H9 (cell line): ENCODE results near the gene SCUBE3. TPM values are rescaled to one million over a fixed set of nuclear protein-coding genes. Genes with fewer than 3 reads are reported as not detected.

ENCODE experiments used
- DNase-seq: peaks from one replicate; pipeline ENCODE4 v3.0.0-alpha.2; 2017
- H2AFZ ChIP-seq: one replicate; pipeline ENCODE4 v1.6.1; 2013; ENCODE audit warnings: mild to moderate bottlenecking, low read length, control low read depth, moderate library complexity
- H2AK5ac ChIP-seq: 2 replicates; pipeline ENCODE4 v1.6.1; 2013; ENCODE audit warnings: low read length, control low read depth, mixed read lengths; ENCODE audit not compliant: insufficient read length
- H2BK120ac ChIP-seq: one replicate; pipeline ENCODE4 v1.6.1; 2013; ENCODE audit warnings: low read depth, mild to moderate bottlenecking, low read length, control low read depth, inconsistent platforms; ENCODE audit not compliant: poor library complexity, severe bottlenecking
- H2BK12ac ChIP-seq: 2 replicates; pipeline ENCODE4 v1.6.1; 2013; ENCODE audit warnings: low read length, control low read depth, mixed read lengths, low read depth; ENCODE audit not compliant: insufficient read length
- H2BK15ac ChIP-seq: 2 replicates; pipeline ENCODE4 v1.6.1; 2013; ENCODE audit warnings: low read depth, low read length, control low read depth
- H2BK20ac ChIP-seq: one replicate; pipeline ENCODE4 v1.6.1; 2013; ENCODE audit warnings: low read depth, mild to moderate bottlenecking, low read length, control low read depth, inconsistent platforms; ENCODE audit not compliant: poor library complexity, severe bottlenecking
- H2BK5ac ChIP-seq: 2 replicates; pipeline ENCODE4 v1.6.1; 2013; ENCODE audit warnings: low read length, control low read depth, mixed read lengths; ENCODE audit not compliant: insufficient read length
- H3K14ac ChIP-seq: 2 replicates; pipeline ENCODE4 v1.6.1; 2013; ENCODE audit warnings: low read length, control low read depth; ENCODE audit not compliant: insufficient read depth
- H3K18ac ChIP-seq: 2 replicates; pipeline ENCODE4 v1.6.1; 2013; ENCODE audit warnings: low read depth, mild to moderate bottlenecking, mixed read lengths, low read length, control low read depth; ENCODE audit not compliant: insufficient read length
- H3K23ac ChIP-seq: 2 replicates; pipeline ENCODE4 v1.6.1; 2013; ENCODE audit warnings: low read length, control low read depth, mixed read lengths, low read depth; ENCODE audit not compliant: insufficient read length
- H3K23me2 ChIP-seq: 2 replicates; pipeline ENCODE4 v1.6.1; 2013; ENCODE audit warnings: low read depth, mild to moderate bottlenecking, mixed read lengths, low read length, control low read depth; ENCODE audit not compliant: insufficient read length, poor library complexity, severe bottlenecking
- H3K27ac ChIP-seq: 2 replicates; pipeline ENCODE4 v1.5.1; 2013; ENCODE audit warnings: low read length, control low read depth, mixed read lengths, low read depth; ENCODE audit not compliant: insufficient read length
- H3K27me3 ChIP-seq: 2 replicates; pipeline ENCODE4 v1.6.1; 2013; ENCODE audit warnings: low read length, control low read depth, inconsistent platforms; ENCODE audit not compliant: insufficient read depth
- H3K4ac ChIP-seq: 2 replicates; pipeline ENCODE4 v1.6.1; 2013; ENCODE audit warnings: low read depth, mild to moderate bottlenecking, control low read depth, inconsistent platforms, low read length, moderate library complexity
- H3K4me1 ChIP-seq: 2 replicates; pipeline ENCODE4 v1.6.1; 2013; ENCODE audit warnings: low read length, control low read depth, inconsistent platforms; ENCODE audit not compliant: insufficient read depth
- H3K4me2 ChIP-seq: 2 replicates; pipeline ENCODE4 v1.6.1; 2013; ENCODE audit warnings: low read length, control low read depth, mixed read lengths; ENCODE audit not compliant: insufficient read length, insufficient read depth
- H3K56ac ChIP-seq: 2 replicates; pipeline ENCODE4 v1.6.1; 2013; ENCODE audit warnings: low read depth, mild to moderate bottlenecking, mixed read lengths, low read length, control low read depth; ENCODE audit not compliant: insufficient read length
- H3K79me1 ChIP-seq: 2 replicates; pipeline ENCODE4 v1.6.1; 2013; ENCODE audit warnings: low read depth, mild to moderate bottlenecking, moderate library complexity, low read length, control low read depth, inconsistent platforms; ENCODE audit not compliant: insufficient read depth, poor library complexity, severe bottlenecking
- H3K79me2 ChIP-seq: 2 replicates; pipeline ENCODE4 v1.6.1; 2013; ENCODE audit warnings: low read length, control low read depth, inconsistent platforms; ENCODE audit not compliant: insufficient read depth
- H3K9ac ChIP-seq: 2 replicates; pipeline ENCODE4 v1.6.1; 2013; ENCODE audit warnings: low read length, control low read depth, mixed read lengths; ENCODE audit not compliant: insufficient read length; ENCODE audit errors: extremely low read depth
- H3K9me3 ChIP-seq: one replicate; pipeline ENCODE4 v1.6.1; 2013; ENCODE audit warnings: low read depth, low read length, inconsistent platforms; ENCODE audit not compliant: control insufficient read depth
- H3T11ph ChIP-seq: one replicate; pipeline ENCODE4 v1.6.1; 2013; ENCODE audit warnings: mild to moderate bottlenecking, low read length, control low read depth, inconsistent platforms
- H4K20me1 ChIP-seq: one replicate; pipeline ENCODE4 v1.6.1; 2013; ENCODE audit not compliant: control insufficient read depth, insufficient read length, insufficient read depth
- H4K5ac ChIP-seq: 2 replicates; pipeline ENCODE4 v1.6.1; 2013; ENCODE audit warnings: low read depth, mild to moderate bottlenecking, mixed read lengths, low read length, control low read depth; ENCODE audit not compliant: insufficient read length
- H4K8ac ChIP-seq: replicated peaks from 2 replicates; pipeline ENCODE4 v1.6.1; 2013; ENCODE audit warnings: low read length, control low read depth, mixed read lengths, low read depth; ENCODE audit not compliant: insufficient read length
- H4K91ac ChIP-seq: 2 replicates; pipeline ENCODE4 v1.6.1; 2013; ENCODE audit warnings: low read depth, mild to moderate bottlenecking, moderate library complexity, mixed read lengths, low read length, control low read depth; ENCODE audit not compliant: insufficient read length
- H3K27ac Mint-ChIP-seq, 3 experiments: 2 replicates in 2 of 3; 3 replicates in 1 of 3; pipeline ENCODE4 v1.8.0; 2020 to 2021; ENCODE audit warnings: mixed read lengths in 3 of 3, mild to moderate bottlenecking in 1 of 3, moderate library complexity in 1 of 3
- H3K27me3 Mint-ChIP-seq: 2 replicates; pipeline ENCODE4 v1.8.0; 2021; ENCODE audit warnings: low read depth, mild to moderate bottlenecking, moderate library complexity, mixed read lengths
- H3K36me3 Mint-ChIP-seq, 3 experiments: 2 replicates in 2 of 3; 3 replicates in 1 of 3; pipeline ENCODE4 v1.8.0; 2020 to 2021; ENCODE audit warnings: low read depth in 3 of 3, mixed read lengths in 3 of 3; ENCODE audit not compliant: insufficient read depth in 1 of 3
- H3K4me1 Mint-ChIP-seq, 2 experiments: 2 replicates each; pipeline ENCODE4 v1.8.0; 2020; ENCODE audit warnings: mixed read lengths in 2 of 2
- H3K4me3 Mint-ChIP-seq, 2 experiments: 2 replicates in 1 of 2; 3 replicates in 1 of 2; pipeline ENCODE4 v1.8.0; 2020 to 2021; ENCODE audit warnings: mild to moderate bottlenecking in 2 of 2, mixed read lengths in 2 of 2, moderate library complexity in 1 of 2
- H3K9me3 Mint-ChIP-seq, 2 experiments: 2 replicates in 1 of 2; 3 replicates in 1 of 2; pipeline ENCODE4 v1.8.0; 2020; ENCODE audit warnings: mild to moderate bottlenecking in 2 of 2, mixed read lengths in 2 of 2, moderate library complexity in 1 of 2
- WGBS: extraction: QIAGEN DNeasy Blood & Tissue Kit; methylation state at CpG from one replicate; pipeline ENCODE4 v1.1.7; 2013; ENCODE audit warnings: missing lambda C conversion rate, low lambda C conversion rate, mixed read lengths; ENCODE audit not compliant: insufficient read length; ENCODE audit errors: extremely low coverage; 5-methylcytosine and 5-hydroxymethylcytosine counted together
- total RNA-seq: library from RNA; stranded (reverse); gene quantifications from 2 replicates; pipeline ENCODE4 v1.2.1, GENCODE V29; 2021
- TF ChIP-seq, protein P1 (sequence below): fragments of 200-600 bp; sonication (generic); conservative IDR thresholded peaks from 3 replicates; pipeline ENCODE4 v1.8.0; 2021; ENCODE audit warnings: antibody characterized with exemption, mild to moderate bottlenecking

SCUBE3 gene
- total RNA-seq, 1 experiment from 2014 or later, result 2.7 TPM

DNA sequence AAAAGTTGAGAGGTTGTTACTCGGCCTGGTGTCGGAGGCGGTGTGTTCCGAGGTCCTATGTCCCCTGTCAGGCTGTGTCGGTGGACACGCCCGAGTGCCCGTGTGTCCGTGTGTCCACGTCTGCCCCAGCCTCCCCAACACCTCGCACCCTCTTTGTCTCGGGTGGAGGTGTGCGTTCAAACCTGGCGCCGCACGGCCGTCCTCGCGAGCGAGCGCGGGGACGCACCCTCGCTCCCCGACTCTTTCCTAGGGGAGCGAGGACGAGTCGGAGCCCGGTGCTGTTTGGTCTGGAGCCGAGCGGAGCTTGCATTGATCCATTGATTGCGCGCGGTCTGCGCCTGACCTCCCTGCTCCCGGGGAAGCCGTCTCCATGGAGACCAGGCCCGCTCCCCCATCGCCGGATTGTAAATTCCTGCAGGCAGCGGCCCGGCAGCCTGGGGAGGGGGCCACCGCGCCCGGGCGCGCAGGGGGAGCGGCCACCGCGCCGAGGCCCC lies 411 bp upstream of the SCUBE3 start:
- Histone ChIP-seq H3K18ac (no peak overlapping the region), H2AK5ac (no peak overlapping the region), H3K9ac (no peak overlapping the region), H3K56ac (no peak overlapping the region), H4K8ac (no peak overlapping the region), H3K79me1 (no peaks in the 10 kb centered on the region), H3K4me1 (peaks cover 2% of the 10 kb centered on the region; the same call in 1 of the 2 replicates), H3K23ac (no peak overlapping the region), H3K27ac (no peak overlapping the region), H2BK120ac (no peak overlapping the region), H3K27me3 (peaks cover 40% of the 10 kb centered on the region; the same call in 1 of the 2 replicates), H2AFZ (no peak overlapping the region), H3K79me2 (no peaks in the 10 kb centered on the region), H4K91ac (no peak overlapping the region), H3K4ac (no peak overlapping the region), H2BK12ac (no peak overlapping the region), H3K23me2 (peaks cover 7% of the 10 kb centered on the region), H4K20me1 (no peaks in the 10 kb centered on the region), H2BK15ac (no peak overlapping the region), H2BK5ac (no peak overlapping the region), H3K4me2 (peak overlapping the region; percentile 47), H4K5ac (no peak overlapping the region), H2BK20ac (no peak overlapping the region), H3T11ph (no peak overlapping the region), H3K14ac (no peak overlapping the region), H3K9me3 (no peaks in the 10 kb centered on the region)
- peaks cover 43 to 50% of the 10 kb centered on the region in 2 experiments for H3K4me1 Mint-ChIP-seq
- WGBS, result no CpG with 5 or more reads among the region's 51 CpGs
- H3K27ac Mint-ChIP-seq, result peak overlapping the region in 1 of 3 experiments; percentile 23; a peak in 2 of 7 replicates
- TF ChIP-seq, protein P1, sequence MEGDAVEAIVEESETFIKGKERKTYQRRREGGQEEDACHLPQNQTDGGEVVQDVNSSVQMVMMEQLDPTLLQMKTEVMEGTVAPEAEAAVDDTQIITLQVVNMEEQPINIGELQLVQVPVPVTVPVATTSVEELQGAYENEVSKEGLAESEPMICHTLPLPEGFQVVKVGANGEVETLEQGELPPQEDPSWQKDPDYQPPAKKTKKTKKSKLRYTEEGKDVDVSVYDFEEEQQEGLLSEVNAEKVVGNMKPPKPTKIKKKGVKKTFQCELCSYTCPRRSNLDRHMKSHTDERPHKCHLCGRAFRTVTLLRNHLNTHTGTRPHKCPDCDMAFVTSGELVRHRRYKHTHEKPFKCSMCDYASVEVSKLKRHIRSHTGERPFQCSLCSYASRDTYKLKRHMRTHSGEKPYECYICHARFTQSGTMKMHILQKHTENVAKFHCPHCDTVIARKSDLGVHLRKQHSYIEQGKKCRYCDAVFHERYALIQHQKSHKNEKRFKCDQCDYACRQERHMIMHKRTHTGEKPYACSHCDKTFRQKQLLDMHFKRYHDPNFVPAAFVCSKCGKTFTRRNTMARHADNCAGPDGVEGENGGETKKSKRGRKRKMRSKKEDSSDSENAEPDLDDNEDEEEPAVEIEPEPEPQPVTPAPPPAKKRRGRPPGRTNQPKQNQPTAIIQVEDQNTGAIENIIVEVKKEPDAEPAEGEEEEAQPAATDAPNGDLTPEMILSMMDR, result no peak
- H3K4me3 Mint-ChIP-seq, result peak overlapping the region; percentile 66 to 85
- peak; percentile 77 for DNase-seq
- no peaks in the 10 kb centered on the region; a peak in 1 of 7 replicates for H3K36me3 Mint-ChIP-seq
- no peaks in the 10 kb centered on the region for H3K9me3 Mint-ChIP-seq
- H3K27me3 Mint-ChIP-seq, result peaks cover 91% of the 10 kb centered on the region
